CD4-positive, alpha-beta T cell treated with Interleukin-6 for 4 hours (primary cell): ENCODE results near the gene TEX14.
"Not testable (repeated sequence)": the region's sequence is repeated elsewhere in the genome, so short reads cannot be mapped to it uniquely, and the experiment has no call there.

Experiments
- DNase-seq: peaks from one replicate; pipeline ENCODE4 v3.0.0-alpha.2; 2020; ENCODE audit warnings: mixed read lengths

Gene TEX14

DNA sequence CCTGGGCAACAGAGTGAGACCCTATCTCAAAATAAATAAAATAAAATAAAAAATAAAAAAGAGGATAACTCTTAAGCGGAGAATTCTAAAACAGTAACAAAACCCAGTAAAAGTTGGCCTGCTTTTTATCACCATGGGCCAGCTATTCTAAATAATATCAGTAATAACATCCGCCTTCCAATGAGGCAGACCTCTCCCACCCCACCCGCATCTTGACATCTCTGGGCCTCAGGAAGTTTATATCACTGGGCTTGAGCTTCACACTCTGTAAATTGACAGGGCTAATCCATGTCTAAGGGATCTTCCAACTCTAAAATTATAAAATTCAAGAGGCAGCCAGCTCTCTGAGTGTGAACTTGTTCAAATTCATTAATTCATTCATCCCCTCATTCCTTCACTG lies 94.5 kb downstream of the TEX14 start:
- no peak for DNase-seq

DNA sequence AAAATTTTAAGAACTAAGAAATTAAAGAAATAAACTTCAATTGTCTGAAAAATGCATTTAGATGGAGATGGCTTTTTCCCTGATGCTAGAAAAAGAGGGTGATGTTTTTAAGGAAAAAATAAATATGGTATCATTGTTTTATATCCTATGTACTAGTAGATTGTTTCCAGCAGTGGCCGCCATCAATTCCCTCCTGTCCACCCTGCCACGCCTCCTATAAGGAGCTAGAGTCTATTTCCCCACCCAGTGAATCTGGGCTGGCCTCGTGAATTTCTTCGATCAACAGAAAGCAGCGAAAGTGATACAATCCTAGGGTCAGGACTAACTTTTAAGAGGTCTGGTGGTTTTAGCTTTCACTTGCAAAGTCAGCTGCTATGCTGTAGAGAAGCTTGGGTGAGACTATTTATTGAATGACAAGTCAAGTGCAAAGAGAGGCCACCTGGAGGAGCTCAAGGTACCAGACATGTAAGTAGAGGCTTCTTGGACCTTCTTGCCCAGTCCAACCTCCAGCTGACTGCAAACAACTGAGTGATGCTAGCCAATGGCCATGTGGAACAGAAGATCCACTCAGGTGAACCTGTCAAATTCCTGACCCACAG lies 96.6 kb downstream of the TEX14 start:
- DNase-seq, result no peak

DNA sequence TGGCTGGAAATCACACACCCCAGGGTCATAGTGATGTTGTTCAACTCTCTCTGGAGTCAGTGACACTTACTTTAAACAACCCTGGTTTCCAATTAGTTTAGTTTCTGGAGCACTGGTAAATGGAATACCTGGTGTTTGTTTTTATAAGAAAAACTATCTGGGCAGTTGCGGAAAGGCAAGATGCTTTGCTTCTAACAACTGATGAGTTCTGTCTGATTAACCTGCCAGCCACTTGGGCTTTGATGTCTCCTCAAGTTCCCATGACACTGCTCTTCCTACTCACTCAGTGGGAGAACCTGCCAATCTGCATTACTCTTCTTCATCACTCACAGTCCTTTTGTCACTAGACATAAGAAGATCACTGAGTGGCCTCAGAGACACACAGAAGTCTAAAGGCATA lies 98.7 kb downstream of the TEX14 start:
- DNase-seq, result no peak

DNA sequence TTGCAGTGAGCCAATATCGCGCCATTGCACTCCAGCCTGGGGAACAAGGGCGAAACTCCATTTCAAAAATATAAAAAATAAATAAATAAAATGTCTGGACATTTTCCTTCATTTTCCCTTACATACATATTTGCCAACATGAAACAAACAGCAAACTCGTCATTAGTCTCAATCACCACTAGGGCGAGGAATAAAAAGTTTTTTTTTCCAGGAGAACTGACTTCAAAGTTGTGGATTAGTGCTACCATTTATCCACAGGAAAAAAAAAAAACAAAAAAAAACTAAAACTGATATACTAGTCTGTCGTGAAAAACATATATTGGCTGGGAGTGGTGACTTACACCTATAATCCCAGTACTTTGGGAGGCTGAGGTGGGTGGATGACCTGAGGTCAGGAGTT lies 100.4 kb downstream of the TEX14 start:
- DNase-seq, result no peak

DNA sequence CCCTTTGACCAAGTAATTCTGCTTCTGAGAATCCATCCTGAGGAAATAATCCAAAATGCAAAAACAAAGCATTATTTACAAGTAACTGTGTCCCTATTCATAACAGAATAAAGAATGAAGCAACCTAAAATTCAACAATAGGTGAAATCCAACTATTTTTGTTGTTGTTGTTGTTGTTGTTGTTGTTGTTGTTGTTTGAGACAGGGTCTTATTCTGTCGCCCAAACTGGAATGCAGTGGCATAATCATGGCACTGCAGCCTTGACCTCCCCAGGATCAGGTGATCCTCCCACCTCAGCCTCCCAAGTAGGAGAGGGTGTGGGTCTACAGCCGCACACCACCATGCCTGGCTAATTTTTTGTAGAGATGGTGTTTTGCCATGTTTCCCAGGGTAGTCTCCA lies 101.5 kb downstream of the TEX14 start:
- DNase-seq, result no peak

DNA sequence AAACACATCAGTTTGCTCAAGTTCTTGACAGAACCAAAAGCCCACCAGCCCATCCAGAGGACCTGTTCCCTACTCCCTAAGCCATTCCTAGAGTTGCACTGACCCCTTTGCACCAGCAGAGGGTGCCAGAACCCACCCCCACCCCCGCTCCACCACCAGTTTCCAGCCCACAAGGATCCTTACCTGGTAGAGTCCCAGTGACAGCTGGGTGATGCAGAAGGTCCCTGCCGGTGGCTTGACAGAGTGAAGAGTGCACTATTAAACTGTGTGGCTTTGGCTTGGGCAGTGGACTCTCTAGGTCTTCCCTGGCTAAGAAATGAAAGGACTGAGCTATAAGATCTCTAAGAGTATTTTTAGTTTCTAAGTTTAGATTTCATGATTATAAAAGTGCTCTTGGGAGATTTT lies 104.1 kb downstream of the TEX14 start:
- DNase-seq, result peak; percentile 62

DNA sequence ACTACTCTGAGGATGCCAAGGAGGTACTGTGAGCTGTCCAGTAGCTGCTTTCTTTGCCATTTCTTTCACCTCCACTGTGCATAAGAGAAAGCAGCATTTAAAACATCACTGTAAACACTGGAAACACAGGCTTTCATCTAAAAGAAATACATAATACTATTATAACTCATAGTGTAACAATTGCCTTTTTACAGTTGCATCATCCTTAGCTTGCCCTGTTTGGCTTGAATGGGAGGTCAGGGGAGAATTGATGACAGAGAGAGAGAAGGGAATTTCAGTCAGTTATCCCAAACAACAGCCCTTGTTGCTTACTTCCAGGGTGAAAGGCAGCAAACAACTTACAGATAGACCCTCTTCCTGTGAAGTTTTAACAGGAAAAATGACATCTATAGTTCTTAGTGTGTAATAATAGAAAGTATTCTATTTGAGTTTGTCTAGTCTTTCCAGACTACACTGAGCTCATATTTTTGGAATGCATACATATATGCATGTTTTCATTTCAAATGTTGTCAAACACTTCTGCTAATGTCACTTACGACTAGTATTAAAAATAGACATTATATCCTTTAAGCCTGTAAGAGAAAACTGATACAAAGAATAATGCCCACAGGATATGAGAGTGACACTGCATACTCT lies 105.7 kb downstream of the TEX14 start:
- DNase-seq, result no peak

DNA sequence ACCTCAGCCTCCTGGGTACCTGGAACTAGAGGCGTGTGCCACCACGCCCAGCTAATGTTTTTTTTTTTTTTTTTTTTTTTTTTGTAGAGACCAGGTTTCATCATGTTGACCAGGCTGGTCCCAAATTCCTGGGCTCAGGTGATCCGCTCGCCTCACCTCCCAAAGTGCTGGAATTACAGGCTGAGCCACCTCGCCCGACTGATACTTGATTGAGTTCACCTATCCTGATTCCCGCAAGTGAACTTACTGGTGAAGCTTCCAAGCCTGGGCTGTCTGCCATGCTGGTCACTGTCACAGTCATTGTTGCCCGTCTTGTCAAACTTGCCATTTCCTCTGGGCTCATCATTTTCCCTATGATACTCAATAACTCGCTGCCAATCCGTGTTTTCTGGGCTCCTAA lies 106.3 kb downstream of the TEX14 start:
- DNase-seq, result no peak

DNA sequence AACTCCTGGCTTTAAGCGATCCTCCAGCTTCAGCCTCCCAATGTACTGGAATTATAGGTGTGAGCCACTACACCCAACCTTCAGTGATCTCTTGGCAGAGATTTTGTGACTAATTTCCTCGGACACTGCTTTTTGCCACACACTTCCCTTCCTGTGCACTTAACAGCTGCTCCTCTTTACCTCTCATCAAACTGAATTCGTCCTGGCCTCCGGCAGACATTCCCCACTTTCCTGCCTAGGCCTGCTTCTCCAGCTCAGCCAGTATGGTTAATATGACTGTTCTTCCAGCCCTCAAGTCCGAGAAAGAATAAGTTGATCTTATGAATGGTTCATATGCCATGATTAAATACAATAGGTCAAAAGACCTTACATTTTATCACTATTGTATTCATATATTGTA lies 108.4 kb downstream of the TEX14 start:
- no peak for DNase-seq

DNA sequence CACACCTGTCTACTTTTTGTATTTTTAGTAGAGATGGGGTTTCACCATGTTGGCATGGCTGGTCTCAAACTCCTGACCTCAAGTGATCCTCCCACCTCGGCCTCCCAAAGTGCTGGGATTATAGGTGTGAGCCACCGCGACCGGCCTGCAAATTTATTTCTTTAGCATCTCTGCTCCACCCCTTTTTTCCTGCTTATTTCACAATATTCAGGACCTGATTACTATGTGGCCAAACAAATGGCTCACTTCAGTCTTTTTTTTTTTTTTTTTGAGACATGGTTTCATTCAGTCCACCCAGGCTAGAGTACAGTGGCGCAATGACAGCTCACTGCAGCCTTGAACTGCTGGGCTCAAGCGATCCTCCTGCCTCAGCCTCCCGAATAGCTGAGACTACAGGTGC lies 109.1 kb downstream of the TEX14 start:
- not testable (repeated sequence) for DNase-seq

DNA sequence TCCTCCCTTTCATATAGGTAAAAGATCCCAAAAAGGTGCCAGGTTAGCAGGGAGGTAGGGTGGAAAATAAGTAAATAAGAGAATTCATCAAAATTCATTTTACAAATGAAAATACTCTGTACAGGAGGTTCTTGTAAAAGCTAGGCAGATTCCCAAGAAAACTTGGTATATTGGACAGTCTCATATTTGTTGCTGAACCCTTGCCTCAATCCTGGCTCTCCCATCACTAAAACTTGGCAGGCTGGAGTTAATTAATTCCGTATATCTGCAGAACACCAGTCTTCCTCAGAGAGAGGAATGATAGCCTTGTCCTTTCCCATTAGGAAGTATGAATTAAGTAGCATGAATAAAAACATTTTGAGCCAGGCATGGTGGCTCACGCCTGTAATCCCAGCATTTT lies 111.2 kb downstream of the TEX14 start:
- DNase-seq, result no peak

DNA sequence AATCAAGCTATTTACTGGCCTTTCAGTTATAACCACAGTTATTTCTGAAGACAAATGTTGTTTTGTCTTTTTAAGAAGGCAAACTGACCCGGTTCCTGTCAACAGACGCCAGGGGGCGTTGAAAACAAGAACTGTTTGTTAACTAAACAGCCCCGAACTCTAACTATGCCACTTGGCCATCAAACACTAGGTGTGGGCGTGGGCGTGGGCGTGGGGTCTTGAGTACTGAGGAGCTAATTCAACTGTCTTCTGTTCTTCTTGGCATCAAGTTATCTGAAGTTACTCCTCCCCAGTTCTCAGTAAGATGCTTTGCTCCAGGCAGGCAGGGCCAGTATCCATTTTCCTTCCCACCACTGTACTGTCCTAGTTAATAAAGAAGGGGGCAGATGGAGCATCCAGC lies 114.1 kb downstream of the TEX14 start:
- peak; percentile 58 for DNase-seq

DNA sequence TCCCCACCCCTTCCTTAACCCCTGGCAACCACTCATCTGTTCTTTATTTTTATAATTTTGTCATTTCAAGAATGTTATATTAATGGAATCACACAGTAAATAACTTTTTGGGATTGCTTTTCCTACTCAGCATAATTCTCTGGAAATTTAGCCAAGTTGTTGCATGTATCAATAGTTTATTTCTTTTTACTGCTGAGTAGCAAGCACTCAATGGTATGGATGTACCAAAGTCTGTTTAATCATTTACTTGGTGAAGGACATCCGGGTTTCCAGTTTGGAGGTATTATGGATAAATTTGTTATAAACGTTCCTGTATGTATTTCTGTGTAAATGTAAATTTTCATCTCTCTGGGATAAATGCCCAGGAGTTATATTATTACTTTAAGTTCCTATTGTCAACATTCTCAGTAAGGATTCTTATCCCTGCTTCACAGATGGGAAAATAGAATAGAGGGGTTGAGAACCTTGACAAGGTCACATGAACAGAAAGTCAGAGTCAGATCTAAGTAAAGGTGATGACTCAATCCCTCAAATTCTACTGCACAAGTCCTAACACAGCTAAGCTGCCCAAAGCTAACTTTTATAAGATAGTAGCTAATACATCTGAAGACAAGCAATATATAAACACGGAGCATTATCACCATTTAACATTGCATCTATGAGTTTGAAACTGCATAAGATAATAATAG lies 115.0 kb downstream of the TEX14 start:
- DNase-seq, result no peak

DNA sequence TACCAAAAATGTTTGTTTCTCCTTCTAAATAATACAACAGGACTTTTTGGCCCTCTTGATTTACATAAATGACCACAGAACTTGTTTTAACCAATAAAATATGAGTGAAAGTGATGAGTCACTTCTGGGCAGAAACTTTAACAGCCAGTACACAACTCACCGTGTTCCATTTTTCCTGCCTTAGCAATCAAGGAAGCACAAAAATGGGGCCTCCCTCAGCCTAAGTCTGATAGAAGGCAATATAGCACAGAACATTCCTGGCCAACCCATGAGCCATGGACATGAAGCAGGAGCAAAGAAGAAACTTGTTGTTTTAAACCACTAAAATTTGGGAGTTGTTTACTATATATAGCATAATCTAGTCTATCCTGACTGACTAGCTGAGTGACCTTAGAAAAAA lies 116.3 kb downstream of the TEX14 start:
- no peak for DNase-seq

DNA sequence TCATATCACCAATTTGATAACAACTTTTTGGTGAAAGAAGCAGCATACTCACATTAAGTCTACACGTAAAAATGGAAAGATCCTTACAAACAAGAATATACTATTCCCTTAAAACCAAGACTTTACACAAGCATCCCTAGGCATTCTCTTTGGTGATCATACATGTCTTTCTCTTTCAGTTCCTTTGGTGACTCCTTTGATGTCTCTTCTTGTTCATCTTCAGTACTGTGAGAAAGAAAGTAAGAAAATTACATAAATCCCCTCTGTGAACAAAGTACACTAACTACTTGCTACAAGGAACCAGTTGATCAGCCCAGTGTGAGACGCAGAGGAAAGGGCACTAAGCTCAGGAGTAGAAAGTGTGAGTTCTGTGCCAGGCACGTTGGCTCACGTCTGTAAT lies 117.8 kb downstream of the TEX14 start:
- no peak for DNase-seq

DNA sequence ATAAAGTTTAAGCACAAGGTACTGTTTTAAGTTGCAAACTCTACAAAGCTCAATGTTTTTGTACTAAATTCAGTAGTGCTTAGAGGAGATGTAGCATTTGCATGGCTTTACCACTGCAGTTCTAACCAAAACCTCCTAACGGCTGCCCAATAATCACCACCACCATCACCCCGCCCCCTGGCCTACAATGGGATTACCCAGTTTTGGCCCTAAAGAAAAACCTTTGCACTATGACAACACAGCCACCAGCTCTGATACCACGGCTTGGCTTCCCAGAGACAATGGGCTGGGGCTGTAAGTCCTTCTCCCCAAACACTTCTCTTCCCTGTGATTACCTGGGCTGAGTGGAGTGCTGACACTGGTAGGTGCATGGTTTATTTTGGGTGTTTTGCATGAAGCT lies 119.0 kb downstream of the TEX14 start:
- DNase-seq, result no peak

DNA sequence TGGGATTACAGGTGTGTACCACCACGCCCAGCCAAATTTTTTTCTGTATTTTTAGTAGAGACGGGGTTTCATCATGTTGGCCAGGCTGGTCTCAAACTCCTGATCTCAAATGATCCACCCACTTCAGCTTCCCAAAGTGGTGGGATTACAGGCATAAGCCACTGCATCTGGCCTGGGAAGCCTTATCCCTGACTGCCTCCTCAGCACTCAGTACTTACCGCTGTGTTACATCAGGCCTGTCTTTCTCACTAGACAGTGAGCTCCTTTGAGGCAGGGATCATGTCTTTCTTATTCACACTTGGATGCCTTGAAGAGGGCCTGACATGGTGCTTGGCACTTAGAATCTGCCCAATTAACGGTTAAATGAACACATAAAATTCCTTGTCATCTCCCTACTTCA lies 121.1 kb downstream of the TEX14 start:
- DNase-seq, result no peak

DNA sequence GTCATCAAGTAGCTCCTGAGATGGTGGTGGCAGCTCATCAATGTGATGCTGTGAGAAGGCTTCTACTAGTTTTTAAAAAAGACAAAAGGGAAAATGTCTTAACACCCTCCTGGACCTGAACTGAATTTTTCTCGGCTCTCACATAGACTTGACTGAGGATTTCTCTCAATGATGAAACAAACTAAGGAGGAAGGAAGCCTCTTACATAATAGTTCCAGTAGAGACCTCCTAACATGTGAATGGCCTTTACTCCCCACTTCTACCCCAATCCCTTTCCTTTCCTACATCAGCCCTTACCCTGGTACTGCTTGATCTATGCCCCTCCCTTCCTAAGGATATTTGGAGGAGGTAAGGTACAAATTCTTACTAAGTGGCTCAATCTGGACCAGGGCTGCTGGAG lies 122.6 kb downstream of the TEX14 start:
- no peak for DNase-seq

DNA sequence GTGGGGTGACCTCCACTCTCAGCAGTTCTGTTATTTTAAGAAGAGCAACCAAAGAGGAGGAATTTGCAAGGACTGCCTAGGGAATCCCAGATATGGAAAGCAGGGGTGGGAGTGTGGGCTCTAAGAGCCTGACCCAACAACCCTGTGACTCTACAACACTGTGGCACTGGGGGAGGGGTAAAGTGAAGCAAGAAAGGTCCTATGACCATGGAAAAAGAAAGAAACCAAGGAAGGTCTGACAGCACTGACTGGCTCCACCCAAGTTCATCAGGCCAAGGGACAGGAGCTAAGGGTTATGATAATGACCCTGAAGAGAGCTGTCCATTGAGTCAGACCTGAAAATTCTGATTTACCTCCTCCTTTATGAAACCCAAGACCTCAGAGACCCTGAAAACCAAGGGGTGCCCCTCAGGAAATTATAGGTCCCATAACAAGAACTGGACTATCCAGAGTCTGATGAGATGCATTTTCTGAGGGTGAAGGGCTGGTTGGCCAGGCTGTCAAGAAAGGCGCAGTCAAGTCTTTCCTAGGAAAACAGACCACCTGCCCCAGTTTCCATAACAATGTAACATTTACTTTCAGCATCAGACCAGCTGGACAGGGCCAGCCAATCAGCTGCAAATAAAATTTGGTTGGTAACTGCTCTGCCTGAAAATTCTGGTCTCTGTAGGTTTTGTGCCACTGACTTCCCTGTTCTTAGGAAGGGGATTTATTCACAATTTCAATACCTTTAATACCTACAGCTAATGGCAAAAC lies 123.6 kb downstream of the TEX14 start:
- no peak for DNase-seq

DNA sequence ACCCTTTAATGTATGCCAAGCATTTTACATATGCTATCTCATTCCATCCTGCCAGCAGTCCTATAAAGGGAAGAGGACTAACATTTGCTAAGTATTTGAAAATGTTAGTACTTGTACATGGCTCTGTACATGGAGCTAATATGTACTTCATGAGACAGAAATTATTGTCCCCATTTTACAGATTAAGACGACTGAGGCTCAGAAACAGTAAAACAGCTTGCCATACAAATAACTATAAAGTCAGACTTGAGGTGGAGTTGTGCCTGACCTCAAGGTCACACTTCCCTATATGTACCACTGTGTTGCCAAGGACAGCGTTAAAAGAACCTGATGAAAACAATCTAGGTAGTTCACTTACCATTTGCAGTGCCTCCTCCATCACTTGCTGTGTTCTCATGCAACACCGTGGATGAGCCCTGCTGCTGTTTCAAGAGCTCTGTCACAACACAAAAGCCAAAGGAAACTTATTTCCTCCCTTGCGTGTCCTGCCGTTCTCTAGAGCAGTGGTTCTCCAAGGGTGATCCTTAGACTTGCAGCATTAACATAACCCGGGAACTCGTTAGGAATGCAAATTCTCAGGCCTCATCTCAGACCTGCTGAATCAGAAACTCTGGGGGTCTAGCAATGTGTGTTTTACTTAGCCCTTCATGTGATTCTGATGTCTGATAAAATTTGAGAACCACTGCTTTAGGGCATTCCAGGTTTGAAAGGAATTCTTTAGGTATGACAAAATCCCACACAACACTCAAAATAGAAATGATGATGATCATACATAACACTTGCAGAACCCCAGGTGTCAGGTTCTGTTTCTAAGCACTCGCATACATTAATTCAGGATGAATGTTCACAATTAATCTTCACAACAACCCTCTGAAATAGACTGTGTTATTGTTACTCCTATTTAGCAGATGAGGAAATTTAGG lies 126.2 kb downstream of the TEX14 start:
- no peak for DNase-seq

DNA sequence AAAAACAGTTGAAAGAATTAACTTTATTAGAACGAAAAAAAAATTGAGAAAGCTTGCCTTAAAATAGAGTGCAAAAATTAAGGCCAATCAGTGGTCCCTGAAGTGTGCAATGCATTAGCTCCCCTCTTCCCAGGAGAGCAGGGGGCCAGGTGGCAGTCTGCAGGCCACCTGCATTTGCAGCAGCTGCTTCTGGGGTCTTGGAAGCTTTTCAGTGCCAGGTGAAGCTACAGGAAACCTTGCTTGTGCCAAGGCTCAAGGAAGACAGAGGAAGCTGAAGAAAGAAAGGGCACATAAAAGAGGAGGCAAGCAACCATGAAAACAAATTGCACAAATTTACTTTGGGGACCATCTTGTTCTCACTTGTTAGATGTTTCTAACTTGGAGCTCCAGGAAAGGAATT lies 126.9 kb downstream of the TEX14 start:
- DNase-seq, result no peak

DNA sequence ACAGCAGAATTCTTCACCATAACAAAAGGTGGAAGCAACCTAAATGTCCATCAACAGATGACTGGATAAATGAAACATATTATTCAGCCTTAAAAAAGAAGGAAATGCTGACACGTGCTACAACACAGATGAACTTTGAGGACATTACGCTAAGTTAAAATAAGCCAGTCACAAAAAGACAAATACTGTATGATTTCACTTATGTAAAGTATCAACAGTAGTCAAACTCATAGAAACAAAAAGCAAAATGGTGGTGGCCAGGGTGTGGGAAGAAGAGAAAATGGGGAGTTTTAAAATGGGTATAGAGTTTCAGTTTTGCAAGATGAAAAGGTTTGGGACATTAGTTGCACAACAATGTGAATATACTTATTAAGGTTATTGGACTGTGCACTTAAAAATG lies 127.6 kb downstream of the TEX14 start:
- no peak for DNase-seq

DNA sequence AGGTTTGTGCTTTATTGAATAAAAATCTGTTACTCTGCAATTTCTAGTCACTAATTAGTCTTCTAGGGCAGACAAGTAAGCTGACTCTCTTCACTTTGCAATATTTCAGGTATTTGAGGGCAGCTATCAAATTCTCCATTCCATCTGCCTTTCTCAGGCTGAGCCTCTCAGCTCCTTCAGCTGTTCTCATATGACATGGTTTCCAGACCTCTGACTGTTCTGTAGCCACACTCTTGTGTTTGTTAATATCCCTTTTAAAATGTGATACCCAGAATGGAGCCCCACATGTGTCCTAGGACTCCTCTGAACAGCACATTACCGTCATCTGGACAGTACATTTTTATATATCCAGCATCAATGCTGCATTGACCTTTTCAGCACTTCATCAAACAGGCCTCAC lies 131.3 kb downstream of the TEX14 start:
- DNase-seq, result no peak
